HG03521 (cell line): ENCODE results near the gene CRTC1.

Experiments
- ATAC-seq: cut with Tn5 transposase; IDR thresholded peaks from one replicate; pipeline ENCODE4 v1.9.1; 2021; ENCODE audit warnings: mild to moderate bottlenecking, moderate library complexity; ENCODE audit not compliant: unreplicated experiment

Gene CRTC1

DNA sequence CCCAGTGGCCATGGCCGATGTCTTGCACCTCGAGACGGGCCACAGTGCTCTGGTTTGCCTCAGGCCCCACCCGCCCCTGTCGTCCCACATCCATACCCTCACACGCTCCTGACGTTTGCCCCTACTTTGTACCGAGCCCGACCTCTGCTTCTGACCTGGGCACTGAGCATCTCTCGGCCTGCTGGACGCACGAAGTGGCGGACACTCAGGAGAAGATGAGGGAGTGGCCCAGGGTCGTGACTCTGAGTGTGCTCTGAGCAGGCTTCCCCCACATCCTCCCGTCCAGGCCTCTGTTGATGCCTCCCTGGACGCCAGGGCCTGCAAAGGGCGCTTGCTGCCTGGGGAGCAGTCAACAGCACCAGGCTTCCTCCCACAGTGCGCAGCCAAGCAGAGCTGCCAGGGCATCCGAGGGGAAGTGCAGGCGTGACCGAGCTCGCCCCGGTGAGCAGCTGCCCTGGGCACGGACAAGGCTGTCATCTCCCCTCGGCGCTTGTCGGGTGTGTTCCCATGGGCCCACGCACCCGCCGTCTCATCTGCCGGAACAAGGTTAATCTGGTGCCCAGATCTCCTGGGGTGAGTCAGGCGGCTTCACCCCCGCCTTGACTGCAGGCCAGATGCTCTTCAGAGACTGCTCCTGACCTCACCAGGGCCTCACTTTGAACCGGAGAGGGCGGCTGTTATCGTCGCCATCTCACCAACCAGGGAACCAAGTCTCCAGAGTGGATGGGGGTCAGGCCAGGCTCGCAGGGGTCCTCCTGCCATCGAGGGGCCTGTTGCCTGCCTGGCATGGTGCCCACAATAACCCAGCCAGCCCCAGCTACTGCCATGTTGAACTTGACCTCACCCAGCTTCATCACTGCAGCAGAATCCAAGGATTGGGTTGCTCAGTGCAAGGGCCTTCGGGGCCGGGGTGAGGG lies 80.5 kb downstream of the CRTC1 start:
- ATAC-seq, result no peak

DNA sequence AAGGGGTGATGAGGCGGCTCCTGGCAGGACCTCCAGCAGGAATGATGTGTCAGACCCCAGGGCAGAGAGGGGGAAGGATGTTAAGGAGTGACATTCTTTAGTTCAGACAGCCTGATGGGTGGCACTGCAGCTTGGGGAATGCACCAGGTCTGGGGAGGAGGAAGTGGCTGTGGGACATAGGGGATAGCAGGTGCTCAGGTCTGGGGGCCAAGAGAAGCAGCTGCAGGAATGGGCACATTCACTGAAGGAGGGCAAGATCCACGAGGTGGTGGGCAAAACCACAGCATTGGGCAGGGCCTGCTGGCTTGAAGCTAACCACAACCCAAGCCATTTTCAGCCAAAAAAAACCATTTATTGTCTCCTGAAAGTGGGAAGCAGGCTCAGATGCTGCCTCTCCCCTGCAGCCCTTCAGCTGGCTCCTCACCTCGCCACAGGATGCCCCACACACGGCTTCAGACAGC lies 81.1 kb downstream of the CRTC1 start:
- ATAC-seq, result no peak

DNA sequence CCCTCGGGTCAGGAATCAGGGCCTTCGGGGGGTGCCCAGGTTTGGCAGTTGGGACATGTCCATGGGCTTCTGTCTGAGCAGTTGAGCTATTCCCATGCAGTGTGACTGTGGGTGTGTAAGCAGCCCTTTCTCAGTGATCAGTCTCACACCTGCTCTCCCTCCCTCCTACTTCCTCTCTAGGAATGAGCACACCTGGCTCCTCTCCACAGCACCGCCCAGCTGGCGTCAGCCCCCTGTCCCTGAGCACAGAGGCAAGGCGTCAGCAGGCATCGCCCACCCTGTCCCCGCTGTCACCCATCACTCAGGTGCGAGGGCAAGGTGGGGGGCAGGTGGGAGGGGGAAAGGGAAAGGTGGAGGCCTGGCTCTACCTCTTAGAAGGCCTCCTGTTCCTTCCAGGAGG lies 81.7 kb downstream of the CRTC1 start:
- ATAC-seq, result no peak

DNA sequence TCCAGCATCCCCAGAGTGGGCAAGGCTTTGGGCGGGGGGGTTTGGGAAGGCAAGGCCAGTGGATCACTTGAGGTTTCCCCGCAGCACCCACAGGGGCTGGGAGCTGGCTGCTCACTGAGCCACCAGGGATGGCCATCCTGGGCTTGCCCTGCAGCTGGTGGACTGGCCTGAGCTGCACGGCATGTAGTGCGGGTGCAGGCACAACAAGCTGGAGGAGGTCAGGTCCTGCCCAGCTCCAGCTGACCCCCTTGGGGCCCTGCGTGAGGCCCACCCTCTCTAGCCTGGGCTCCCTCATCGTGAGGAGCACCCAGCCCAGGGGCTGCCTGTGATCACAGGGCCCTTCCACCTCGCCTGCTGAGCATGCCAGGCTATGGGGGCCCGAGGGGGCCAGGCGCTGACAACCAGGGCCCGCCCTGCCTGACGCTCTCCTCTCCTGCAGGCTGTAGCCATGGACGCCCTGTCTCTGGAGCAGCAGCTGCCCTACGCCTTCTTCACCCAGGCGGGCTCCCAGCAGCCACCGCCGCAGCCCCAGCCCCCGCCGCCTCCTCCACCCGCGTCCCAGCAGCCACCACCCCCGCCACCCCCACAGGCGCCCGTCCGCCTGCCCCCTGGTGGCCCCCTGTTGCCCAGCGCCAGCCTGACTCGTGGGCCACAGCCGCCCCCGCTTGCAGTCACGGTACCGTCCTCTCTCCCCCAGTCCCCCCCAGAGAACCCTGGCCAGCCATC lies 84.7 kb downstream of the CRTC1 start:
- no peak for ATAC-seq

DNA sequence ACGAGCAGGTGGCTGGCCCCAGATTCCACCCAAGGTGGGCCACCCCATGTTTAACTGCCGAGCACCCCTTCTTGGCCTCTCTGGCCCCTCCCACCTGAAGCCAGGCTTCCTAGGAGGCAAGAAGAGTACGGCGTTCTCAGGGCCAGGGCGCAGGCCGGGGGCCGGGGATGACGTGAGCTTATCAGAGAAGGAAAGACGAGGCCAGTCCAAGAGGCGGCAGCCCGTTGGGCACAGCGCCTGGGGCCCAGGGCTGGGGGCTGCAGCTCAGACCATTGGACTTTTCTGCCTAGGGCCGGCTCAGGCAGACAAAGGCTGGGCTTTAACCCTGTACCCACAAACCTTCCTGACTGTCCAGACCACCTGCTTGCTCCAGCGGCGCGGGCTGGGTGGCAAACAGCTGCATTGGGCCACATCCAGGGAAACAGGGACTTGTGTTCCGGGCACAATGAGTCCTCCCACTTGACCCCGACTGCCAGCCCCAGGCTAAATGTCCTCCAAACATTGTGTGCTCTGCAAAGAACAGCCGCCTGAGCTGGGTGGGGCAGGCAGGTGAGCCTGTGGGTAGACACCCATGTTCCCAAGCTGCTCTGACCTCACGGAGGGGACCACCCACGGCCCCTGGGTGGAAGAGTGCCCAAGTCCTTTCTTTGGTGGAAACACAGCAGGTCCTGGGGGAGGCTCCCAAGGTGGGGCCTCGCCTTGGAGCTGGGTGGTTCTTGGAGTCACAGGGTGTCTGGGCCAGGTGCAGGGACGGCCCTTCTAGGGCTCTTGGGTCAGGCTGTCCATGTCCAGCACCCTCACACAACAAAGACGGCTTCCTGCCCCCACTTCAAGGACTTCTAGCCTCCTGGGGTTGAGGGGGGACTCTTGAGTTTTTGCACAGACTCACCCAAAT lies 85.8 kb downstream of the CRTC1 start:
- no peak for ATAC-seq

DNA sequence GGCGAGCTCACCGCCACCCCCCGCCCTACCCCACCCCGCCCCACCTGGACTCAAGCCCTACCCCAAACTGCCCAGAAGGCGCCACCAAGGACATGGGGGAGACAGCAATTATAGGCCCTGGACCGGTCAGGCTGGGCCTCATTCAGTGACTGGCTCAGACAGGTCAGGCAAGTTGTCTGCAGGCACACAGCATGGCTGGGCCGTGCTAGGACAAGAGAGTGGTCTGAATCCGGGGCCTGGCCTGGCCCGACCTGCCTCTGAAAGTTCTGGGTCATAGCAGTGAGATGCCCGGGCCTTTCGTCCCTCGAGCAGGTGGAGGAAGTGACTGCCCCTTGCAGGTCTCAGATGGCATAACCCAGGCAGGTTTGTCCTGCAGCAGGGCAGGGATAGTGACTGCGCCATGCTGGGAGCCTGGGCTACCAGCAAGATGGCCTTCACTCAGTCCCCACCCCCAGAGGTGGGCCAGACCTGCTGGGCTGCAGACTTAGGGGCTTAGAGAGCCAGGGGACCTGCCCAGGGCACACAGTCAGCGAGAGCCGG lies 86.6 kb downstream of the CRTC1 start:
- no peak for ATAC-seq

DNA sequence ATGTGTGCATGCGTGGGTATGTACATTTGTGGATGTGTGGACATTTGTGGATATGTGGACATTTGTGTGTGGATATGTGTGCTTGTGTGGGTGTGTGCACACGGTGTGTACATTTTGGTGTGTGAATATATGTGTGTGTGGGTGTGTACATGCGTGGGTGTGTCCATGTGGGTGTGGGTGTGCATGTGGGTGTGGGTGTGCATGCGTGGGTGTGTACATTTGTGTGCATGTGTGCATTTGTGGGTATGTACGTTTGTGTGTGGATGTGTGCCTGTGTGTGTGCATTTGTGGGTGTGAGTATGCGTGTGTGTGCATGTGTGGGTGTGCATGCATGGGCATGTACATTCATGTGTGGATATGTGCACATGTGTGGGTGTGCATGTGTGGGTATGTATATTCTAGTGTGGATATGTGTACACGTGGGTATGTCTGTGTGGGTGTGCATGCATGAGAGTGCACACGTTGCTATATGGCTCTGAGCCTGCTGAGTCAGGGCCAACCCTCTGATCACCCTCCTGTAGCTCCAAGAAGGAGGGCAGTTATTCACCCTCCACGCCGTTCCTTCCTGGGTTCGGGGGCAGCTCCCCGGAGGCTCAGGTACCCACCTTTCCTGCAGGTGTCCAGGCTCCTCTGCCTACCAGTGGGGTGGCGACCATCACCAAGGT lies 87.3 kb downstream of the CRTC1 start:
- ATAC-seq, result no peak

DNA sequence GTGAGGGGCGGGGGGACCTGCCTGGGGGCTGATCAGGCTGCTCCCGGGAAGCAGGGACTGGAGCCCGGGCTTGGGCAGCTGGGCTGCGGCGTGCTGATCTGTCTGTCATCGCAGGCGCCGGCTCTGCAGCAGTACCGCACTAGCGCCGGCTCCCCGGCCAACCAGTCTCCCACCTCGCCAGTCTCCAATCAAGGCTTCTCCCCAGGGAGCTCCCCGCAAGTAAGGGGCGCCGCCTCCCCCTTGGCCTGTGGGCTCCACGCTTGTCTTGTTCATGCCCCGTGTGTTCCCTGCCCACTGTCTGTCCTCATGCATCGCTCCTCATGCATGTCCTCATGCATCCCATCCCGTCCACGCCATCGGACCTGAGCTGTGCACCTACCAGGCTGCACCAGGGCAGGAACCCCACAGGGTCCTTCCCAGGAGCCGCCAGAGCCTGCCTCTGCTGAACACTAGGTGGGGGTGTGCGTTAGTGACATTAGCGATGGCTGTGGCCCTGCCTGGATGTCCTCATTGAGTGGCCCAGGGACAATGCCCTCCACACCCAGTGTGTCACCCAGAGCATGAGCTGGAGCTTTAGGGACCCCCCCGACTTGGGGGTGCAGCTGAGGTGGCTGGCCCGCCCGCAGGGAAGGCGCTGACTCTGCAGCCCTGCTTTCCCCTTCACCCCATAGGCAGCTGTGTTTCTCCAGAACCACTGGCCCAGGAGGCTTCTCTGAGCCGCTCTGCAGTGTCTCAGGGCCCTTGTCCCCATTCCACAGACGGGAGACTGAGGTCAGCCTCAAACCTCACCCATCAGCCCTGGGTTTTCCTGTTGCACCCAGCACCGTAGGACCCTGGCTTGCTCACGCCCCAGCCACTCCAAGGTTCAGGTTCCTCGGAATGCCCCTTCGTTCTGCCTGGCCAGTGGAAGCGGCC lies 88.1 kb downstream of the CRTC1 start:
- no peak for ATAC-seq

DNA sequence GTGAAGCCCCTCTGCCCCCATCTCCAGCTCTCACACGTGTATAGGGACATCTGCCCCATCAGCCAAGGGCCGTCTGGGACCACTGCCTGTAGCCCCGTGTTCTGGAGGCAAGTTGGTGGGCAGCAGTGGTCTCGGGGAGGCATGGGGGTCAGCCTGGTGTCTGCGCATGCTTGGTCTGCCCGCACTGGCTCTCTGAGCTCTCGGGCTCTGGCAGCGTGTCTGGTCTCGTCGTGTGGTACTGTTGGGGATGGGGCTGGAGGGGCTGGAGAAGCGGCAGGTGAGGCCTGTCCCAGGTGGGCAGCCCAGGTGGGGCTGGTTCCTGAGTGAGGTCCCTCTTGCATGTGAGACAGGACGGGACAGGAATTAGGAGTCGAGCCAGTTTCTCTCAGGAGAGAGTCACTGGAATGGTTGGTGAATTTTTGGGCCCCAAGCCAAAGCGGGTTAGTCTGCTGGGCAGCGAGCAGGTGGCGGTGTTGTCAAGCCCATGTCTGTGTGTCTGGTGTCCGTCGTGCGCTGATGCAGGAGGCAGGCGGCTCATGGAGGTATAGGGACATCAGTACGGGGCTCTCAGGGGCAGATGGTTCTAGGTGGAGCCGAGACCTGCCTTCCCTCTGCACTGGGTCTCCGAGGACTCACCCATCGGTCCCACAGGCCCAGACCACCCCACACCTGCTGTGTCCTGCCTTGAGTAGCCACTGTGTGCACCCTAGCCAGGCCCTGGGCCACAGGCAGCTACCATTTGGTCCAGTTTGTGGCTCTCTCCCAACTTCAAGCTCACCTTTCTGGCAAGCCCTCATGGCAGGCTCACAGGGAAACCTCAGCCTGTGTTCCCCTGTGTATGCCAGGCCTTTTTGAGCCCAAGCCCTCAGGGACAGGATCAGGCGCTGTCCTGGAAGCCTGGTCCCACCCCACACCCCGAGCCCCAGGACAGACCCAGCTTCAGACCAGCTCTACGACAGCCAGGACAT lies 89.4 kb downstream of the CRTC1 start:
- no peak for ATAC-seq

DNA sequence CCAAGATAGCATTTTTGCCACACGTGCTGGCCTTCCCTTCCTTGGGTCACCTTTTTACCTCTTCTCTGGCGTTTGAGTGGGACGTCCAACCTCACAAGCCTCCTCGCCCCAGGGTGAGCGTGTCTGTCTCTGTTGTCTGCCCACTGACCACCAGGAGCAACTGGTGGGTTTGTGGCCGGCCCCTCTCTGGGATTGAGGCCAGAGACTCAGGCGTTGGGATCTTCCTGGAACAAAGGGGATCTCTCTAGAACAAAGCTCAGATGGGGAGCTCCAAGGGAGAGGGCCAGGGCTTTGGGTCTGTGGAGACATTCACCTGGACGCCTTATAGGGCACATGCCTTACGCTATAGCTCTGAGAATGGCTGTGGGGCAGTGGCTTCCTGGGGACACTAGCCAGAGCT lies 90.2 kb downstream of the CRTC1 start:
- no peak for ATAC-seq

DNA sequence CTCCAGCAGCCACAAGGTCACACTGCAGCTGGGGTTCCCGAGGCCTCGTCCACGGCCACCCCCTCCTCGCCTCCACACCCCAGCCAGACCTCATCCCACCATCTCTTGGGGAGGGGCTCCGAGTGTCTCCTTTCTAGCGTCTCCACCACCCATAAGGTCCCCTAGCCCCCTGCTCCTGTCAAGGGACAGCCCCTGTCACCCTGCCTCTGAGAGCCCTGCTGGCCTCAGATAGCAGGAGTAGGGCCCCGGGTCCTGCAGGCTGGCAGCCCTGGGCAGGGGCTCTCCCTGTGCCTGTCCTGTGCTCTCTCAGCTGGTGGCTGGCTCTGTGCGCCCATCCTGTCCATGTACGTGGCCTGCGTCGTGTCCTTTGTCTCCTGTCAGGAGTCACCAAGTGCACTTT lies 90.6 kb downstream of the CRTC1 start:
- ATAC-seq, result no peak

DNA sequence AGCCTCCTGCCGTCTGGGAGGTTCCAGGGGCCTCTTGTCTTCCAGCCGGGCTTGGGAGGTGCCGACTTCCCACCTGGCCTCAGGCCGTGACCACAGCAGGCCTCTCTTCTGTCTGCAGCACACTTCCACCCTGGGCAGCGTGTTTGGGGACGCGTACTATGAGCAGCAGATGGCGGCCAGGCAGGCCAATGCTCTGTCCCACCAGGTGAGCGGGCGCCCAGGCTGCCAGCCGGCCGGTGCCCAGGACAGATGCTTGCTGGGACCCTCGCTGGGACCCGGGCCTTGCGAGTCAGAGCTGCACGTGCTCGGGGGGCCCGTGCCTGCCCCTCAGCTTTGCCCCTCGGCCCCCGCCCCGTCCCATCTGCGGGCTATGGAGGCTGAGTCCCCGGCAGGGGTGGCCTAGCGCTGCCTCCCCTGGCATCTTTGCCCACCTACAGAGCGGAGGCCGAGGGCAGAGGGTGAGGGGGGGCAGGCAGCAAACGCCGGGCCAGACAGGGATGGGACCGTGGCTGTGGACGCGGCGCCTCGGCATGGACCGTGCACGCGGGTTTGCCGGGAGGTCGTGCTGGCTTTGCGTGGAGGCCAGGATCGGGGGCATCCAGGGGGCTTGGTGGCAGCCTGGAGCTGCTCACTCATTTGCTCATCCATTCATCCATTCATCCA lies 91.4 kb downstream of the CRTC1 start:
- ATAC-seq, result no peak

DNA sequence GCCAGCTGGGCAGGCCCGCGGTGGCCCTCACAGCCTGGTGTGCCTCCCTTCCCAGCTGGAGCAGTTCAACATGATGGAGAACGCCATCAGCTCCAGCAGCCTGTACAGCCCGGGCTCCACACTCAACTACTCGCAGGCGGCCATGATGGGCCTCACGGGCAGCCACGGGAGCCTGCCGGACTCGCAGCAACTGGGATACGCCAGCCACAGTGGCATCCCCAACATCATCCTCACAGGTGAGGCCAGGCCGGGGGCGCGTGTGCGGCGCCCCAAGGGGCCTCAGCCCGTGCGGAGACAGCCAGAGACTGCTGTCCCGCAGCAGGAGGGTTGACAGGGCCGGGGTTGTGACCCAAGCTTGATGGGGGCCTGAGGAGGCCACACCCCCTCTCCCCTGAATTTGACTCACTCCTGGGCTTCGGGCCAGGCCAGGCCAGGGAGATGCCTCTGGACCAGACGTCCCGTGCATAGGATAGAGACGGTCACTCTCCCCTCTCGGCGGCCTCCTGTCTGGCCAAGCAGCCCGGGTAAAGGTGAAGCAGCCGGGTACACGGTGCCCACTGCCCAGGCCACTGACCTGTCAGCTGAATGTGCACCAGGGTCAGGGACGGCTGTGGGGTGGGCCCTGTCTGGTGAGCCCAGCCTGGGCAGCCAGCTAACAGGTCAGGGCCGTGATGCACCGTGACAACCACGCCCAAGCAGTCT lies 92.3 kb downstream of the CRTC1 start:
- no peak for ATAC-seq

DNA sequence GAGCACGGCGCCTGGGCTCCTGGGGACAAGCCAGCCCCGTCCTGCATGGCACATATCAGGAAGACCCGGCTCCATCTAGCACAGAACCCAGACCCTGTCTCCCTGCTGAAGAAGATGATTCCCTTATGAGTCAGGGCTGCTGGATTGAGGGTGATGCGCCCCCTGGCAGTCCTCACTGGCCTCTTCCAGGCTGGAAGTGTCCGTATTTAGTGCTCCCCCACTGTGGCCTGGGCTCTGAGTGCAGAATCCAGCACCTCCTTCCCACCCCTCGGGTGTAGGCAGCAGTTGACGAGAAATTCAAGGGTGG lies 92.8 kb downstream of the CRTC1 start:
- no peak for ATAC-seq

DNA sequence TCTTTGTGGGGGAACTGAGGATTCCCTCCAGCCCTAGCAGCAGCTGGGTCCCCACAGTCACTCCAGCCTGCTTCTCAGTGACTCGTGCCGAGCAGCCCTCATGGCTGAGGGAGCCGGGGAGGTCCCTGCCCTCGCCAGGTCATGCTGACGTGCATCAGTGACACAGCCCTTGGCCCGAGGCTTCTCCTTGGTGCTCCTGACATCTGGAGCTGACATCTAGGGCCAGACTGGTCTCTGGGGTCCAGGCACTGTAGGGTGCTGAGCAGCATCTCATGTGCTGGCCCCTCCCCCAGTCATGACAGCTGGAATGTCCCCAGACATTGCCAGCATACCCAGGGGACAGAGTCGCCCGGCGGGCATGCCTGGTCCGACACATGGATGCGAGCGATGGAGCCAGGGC lies 93.3 kb downstream of the CRTC1 start:
- ATAC-seq, result no peak

DNA sequence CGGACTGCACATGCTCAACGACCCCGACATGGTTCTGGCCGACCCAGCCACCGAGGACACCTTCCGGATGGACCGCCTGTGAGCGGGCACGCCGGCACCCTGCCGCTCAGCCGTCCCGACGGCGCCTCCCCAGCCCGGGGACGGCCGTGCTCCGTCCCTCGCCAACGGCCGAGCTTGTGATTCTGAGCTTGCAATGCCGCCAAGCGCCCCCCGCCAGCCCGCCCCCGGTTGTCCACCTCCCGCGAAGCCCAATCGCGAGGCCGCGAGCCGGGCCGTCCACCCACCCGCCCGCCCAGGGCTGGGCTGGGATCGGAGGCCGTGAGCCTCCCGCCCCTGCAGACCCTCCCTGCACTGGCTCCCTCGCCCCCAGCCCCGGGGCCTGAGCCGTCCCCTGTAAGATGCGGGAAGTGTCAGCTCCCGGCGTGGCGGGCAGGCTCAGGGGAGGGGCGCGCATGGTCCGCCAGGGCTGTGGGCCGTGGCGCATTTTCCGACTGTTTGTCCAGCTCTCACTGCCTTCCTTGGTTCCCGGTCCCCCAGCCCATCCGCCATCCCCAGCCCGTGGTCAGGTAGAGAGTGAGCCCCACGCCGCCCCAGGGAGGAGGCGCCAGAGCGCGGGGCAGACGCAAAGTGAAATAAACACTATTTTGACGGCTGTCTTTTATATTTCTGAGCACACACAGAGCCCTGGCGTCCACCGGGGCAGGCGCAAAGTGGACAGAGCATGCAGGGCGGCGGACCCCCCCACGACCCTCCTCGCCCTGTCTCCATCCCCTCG lies 94.0 kb downstream of the CRTC1 start:
- no peak for ATAC-seq

DNA sequence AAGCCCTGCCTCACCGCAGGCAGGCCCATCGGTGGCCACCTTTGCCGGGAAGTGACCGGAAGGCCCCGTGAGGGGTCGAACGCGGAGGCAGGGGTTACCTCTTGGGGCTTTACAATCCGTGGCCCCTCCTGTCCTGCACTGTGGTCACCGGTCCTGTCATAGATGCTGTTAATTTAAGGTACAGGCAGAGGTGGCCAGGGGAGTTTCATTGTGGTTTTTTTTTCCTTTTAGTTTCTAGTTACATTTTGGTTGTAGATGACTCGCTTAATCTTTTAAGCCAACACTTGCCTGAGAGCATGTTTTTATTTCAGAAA lies 94.6 kb downstream of the CRTC1 start:
- no peak for ATAC-seq
